ENCODE data around the gene CDKN2B.

- TF ChIP-seq CTCF (IDR thresholded peaks at IDR 0.05 in 4 of 5, conservative IDR thresholded peaks at IDR 0.05 in 1 of 5) (no peak), POLR2A (IDR thresholded peaks at IDR 0.05) (no peak)
These were observed 3.2 kb downstream of the CDKN2B start for GRCh38 chr9:22005702-22006606.
